Measurements from ENCODE around the gene SPAG16.

- TF ChIP-seq ZGPAT (CRISPR knock-in tag; IDR thresholded peaks at IDR 0.05) = no peak
- TF ChIP-seq CREM (IDR thresholded peaks at IDR 0.05) = no peak
- no peak for TF ChIP-seq CREM (CRISPR knock-in tag; IDR thresholded peaks at IDR 0.05)
- TF ChIP-seq GABPA (IDR thresholded peaks at IDR 0.05; ENCODE audit: low read depth, low read length) = no peak
- TF ChIP-seq GABPA (CRISPR knock-in tag; IDR thresholded peaks at IDR 0.05; ENCODE audit: low read depth) = no peak
- no peak for TF ChIP-seq ZNF274 (CRISPR knock-in tag; IDR thresholded peaks at IDR 0.05)
- no peak for TF ChIP-seq NFIC (IDR thresholded peaks at IDR 0.05; ENCODE audit: low read length)
Measured at GRCh38 chr2:214192711-214193110, 908.4 kb downstream of the SPAG16 start.
